ENCODE measurements around the gene PTH2.
A peak's percentile ranks its signal among the peaks of the same experiment; 100 is the strongest.

The PTH2 gene

GRCh38 chr19:49409441-49410029, 13.7 kb downstream of the PTH2 start:
- DNase-seq (ENCODE audit: low spot score): no peak

DNA sequence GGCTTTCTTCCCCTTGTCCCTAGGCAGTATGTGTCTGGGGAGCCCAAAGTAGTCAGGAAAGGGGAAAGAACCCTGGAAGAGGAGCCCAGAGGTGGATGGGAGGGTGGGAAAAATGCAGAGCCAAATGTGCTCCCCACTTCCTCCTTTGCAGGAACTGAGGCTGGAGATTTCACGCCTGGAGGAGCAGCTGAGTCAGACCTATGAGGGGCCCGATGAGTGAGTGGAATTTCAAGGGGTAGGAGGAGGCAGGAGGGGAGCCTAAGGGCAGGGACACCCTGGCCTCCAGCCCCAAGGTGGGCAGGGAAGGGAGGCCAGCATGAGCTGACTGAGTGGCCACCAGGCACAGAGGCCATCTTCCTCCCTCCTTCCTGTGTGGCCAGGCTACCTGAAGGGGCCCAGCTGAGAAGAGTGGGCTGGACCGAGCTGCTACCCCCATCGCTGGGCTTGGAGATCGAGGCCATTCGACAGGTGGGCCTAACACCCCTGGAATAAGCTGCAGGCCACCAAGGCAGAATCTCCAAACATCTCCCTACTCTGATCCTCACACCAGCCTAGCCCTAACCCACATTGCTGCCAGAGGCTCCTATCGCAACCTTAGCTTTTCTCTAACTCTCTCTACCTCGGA, 14.3 kb downstream of the PTH2 start:
- no peak for DNase-seq (ENCODE audit: low spot score)

DNA sequence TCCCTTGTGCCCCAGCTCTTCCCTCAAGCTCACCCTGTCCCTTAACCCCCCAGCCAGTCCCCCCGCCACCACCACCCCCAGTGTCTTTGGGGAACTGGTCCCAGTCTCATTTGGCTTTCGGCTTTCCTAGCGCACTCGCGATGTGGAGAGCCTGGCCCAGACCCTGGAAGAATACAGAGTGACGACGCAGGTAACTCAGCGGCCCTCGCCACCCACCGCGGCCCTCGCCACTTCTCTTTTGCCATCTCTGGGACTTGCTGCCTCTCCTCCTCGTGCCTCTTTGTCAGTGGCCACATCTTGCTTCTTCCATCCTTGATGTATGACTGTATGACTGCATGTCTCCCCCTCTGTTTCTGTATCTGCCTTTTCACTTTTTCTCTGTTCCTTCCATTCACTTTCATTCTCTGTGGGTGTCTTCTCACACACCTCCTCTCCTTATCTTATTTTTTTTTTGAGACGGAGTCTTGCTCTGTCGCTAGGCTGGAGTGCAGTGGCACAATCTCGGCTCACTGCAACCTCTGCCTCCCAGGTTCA, 15.7 kb downstream of the PTH2 start:
- no peak for DNase-seq (ENCODE audit: low spot score)

- DNase-seq (ENCODE audit: low spot score): no peak
These were observed 16.2 kb downstream of the PTH2 start for GRCh38 chr19:49407079-49407478.

DNA sequence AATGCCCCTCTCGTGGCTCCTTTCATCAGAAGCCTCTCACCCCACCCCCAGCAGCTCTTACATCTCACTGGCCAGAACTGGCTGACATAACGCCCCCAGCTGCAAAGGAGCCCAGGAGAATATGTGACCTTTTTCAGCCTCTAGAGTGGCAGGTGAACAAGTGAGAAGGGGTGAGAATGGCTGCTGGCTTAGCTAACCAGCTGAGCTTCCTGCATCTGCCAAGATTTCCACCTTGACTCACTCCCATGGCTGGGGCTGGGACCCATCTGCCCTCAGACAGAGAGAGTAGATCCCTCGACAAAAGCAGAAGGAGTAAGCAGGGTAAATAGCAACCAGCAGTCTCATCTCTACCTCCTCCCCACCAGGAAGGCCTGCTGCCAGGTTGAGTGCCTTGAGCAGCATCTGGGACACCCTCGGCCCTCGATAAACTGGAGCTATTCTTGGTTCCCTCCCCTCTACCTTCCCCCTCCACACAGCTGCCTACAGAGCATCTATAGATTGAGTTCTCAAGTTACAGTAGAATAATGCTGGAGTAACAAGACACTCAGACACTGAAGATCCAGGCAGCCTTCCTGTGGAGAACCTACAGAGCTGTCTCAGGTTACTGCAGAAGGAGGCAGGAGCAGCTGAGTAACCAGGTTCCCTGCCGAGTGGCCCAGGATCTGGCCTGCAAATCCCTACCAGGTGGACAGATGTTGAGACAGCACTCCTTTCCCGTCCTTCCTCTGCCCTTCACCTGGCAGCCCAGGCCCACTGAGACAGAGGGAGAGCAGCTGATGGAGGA, 19.6 kb downstream of the PTH2 start:
- DNase-seq (ENCODE audit: low spot score): peak; percentile 73

GRCh38 chr19:49400029-49400428, 23.2 kb downstream of the PTH2 start:
- no peak for DNase-seq (ENCODE audit: low spot score)

- no peak for DNase-seq (ENCODE audit: low spot score)
These were observed 24.3 kb downstream of the PTH2 start for GRCh38 chr19:49398931-49399330.

GRCh38 chr19:49398001-49398615, 25.1 kb downstream of the PTH2 start:
- DNase-seq (ENCODE audit: low spot score): no peak

DNA sequence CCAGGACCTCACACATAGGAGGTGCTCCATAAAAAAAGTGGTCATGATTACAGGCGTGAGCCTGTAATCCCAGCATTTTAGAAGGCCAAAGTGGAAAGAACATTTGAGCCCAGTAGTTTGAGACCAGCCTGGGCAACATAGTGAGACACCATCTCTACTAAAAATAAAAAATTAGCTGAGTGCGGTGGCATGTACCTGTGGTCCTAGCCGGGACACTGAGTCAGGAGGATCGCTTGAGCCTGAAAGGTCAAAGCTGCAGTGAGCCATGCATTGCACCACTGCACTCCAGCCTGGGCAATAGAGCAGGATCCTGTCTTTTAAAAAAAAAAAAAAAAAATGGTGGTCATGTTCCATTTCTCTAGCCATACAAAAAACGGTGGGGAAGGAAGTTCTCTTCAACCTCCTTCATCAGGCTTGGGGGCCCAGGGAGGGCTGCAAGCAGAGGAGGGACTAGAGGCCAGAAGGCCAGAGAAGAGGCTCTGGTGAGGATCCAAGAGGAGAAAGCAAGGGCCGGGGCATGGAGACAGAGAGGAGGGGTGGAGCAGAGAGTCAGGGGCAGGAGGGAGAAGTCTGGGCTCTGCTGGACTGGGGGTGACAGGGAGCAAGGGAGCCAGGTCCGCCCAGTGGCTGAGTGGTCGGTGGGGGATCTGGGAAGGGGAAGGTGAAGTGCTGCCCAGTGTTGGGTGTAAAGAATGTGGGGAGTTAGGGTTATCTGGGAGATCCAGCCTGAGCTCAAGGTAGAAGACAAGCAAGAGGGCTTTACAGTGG, 26.3 kb downstream of the PTH2 start:
- DNase-seq (ENCODE audit: low spot score): no peak

DNA sequence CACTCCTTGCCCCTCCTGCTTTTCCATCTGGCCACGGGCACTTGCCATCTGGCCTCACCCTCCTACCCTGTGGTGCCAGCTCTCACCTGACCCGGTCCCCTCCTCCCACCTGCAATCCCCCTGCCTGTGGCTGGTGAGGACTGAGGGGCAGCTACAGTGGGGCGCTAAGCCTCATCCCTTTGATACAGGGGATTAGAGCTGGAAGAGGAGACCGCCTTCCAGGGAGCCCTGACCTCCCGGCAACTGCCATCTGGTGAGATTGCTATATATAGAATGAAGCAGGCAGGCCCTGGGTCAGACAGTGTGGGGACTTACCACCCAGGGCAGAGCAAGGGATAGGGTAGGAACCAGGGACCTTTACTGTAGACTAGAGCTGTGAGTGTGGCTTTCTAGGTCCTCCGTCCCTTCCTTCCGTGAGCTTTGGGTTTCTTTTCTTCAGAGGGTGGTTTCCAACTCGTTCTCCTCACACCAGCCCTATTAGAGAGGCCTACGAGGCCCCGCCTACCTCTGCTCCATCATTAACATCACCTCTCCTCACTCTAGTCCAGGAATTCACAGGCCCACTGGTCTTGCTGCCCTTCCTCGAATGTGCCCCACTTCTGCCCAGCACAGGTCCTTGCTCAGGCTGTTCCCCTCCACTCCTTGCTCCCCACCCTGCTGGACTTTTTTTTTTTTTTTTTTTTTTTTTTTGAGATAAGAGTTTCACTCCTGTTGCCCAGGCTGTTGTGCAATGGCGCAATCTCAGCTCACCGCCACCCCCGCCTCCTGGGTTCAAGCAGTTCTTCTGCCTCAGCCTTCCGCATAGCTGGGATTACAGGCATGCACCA, 27.4 kb downstream of the PTH2 start:
- DNase-seq (ENCODE audit: low spot score): no peak

GRCh38 chr19:49393881-49394280, 29.4 kb downstream of the PTH2 start:
- DNase-seq (ENCODE audit: low spot score): no peak

DNA sequence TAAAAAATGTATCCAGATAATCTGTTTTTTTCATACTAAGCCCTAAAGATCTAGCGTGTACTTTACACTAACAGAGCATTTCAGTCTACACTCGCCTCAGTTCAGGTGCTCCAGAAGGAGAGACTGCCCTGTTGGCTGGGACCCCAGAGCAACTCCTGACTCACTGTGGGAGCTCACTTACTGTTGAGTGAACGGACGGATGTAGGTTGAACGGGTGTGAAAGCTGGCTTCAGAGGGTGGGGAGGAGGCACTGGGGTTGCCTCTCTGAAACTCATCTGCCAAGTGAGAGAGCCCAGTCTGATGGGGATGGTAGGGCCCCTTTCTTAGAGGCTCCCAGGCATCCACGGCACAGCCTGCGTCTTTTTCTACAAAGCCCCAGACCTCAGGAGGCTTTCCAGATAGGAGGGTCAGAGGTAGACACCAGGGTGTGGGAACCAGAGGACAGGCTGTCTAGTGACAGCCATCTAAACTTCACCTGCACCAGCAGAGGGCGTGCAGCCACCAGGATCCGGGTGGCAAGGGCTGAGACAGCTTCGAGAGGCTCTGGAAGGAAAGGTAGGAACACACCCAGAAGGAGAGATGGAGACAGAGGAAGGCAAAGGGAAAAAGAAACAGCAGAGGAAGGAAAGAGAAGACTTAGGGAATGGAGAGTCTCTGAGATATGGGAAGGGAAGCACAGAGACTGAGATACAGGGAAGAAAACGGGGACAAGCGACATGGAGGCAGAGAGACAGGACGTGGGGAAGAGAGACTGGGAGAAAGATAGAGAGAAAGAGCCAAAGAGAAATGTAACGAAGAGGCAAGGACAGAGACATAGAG, 31.5 kb downstream of the PTH2 start:
- DNase-seq (ENCODE audit: low spot score): peak; percentile 87

DNA sequence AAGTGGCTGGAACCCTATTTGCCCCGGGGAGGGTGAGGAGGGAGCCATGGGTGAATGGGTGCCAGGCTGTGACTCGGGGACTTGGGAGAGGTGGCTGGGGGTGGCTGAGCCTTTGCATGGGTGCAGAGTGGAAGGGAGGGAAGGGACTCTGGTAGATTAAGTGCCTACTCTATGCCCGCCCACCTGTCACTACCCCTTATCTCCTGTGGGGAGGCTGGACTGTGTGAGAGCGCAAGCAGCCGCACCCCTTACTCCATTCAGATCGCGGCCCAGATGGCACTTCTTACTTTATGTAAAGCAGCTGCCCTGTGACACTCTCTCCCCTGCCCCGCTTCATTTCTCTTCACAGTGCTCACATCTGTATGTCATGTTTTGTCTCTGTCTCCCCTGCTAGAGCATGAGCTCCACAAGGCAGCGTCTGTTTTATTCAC, 32.3 kb downstream of the PTH2 start:
- no peak for DNase-seq (ENCODE audit: low spot score)

DNA sequence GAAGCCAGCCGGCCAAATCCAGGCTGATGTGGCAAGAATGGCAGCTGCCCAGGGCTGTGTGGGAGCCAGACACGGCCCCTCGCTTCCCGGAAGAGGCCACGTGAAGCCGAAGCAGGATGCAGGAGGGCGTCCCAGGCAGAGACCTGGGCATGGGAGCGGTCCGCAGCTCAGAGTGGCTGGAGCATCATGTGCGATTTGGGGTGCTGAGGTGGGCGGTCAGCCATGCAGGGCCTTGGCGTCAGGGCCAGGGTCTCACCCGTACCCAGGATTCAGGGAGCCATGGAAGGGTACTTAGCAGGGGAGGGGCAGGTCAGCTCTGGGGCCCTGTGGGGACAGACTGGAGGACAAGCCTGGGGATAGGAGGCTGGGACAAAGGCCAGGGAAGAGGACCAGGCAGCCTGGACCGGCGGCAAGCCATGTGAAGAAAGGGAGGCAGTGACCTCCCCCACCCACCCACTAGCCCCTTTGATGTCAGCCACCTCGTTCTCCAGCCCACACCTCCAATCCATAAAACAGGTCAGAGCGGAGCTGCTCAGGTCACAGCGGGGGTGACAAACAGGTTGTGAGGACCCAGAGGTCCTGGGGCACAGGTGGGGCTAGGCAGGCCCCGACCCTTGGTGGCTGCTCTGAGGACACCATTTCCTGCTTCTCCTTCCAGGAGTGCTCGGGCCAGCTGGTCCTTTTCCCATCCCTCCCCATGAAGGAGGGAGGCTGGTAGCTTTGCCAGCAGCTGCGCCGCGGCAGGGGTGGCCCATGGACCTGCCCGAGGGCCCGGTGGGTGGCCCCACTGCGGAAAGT, 32.9 kb downstream of the PTH2 start:
- DNase-seq (ENCODE audit: low spot score): no peak

GRCh38 chr19:49389406-49389805, 33.8 kb downstream of the PTH2 start:
- no peak for DNase-seq (ENCODE audit: low spot score)

DNA sequence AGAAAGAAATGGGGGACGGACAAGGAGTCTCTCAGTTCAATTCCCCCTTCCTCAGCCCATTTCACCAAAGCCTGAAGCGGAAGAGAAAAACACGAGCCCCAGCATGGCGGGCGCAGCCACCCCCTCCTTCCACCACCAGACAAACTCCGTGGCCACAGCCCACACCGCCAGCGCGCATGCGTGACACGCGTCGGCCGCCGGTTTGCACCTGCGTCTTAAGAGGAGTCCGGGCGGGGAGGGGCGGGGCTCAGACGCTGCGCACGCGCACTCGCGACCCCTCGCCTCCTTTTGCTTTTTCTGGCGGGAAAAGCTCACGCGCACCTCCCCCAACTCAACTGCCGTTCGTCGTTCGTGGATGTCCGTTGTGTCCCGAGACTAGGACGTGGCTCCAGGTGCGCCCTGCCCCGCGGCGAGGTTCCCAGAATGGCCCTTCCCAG, 35.3 kb downstream of the PTH2 start, which contains the start of gene KASH5:
Gene KASH5 (plus strand): TSS at position 314 of the 437 bp plus-strand sequence. CDS start 2,635 bp downstream, outside the sequence.
- peak; percentile 45 for DNase-seq (ENCODE audit: low spot score)

DNA sequence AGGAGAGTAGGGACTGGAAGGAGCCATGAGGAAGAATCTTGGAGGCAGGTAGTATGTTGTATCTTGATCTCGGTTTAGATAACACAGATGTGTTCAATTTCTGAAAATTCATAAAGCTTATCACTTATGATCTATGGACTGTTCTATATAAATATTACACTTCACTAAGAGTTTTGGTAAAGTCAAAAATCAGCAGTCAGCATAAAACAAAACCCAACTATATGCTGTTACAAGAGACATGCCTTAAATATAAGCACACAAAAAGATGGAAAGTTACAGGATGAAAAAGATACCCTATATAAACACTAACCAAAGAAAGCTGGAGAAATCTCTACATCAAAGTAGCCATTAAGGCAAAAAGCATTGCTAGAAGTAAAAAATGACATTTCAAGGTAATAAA, 39.6 kb downstream of the PTH2 start:
- no peak for DNase-seq (ENCODE audit: low spot score)

GRCh38 chr19:49382639-49383038, 40.6 kb downstream of the PTH2 start:
- no peak for DNase-seq (ENCODE audit: low spot score)

GRCh38 chr19:49380391-49380790, 42.9 kb downstream of the PTH2 start:
- DNase-seq (ENCODE audit: low spot score): no peak
